Sigmoid colon (tissue), 7 donors: Measurements from ENCODE around the gene RGR. TPM values are rescaled to one million over a fixed set of nuclear protein-coding genes. Genes with fewer than 3 reads are reported as not detected.

ENCODE experiments used
- DNase-seq: peaks from one replicate; pipeline ENCODE4 v3.0.0-alpha.2; 2019
- H3K27ac ChIP-seq, 4 donors: fragments of 200-600 bp; sonication (generic); one replicate each; pipeline ENCODE4 v1.5.1; 2016 to 2019; ENCODE audit warnings: mild to moderate bottlenecking in 1 of 4
- H3K27me3 ChIP-seq, 3 donors: fragments of 200-600 bp; sonication (generic); one replicate each; pipeline ENCODE4 v1.5.1; 2019; ENCODE audit warnings: mild to moderate bottlenecking in 1 of 3
- H3K36me3 ChIP-seq, 4 donors: fragments of 200-600 bp; sonication (generic); one replicate each; pipeline ENCODE4 v1.5.1; 2016 to 2019
- H3K4me1 ChIP-seq, 4 donors: fragments of 200-600 bp; sonication (generic); one replicate each; pipeline ENCODE4 v1.5.1; 2017 to 2019
- H3K4me3 ChIP-seq, 4 donors: fragments of 200-600 bp; sonication (generic); one replicate each; pipeline ENCODE4 v1.5.1; 2017 to 2019; ENCODE audit warnings: mild to moderate bottlenecking in 2 of 4, moderate library complexity in 1 of 4
- H3K9me3 ChIP-seq, 4 donors: fragments of 200-600 bp in 3 of 4; sonication (generic) in 3 of 4; one replicate each; pipeline versions ENCODE4 v1.5.1 to v1.6.1; 2013 to 2019
- EP300 ChIP-seq, 4 donors: sonication (generic); formaldehyde crosslinking; IDR thresholded peaks; one replicate each; pipeline ENCODE4 v1.6.1; 2017; ENCODE audit warnings: antibody characterized with exemption in 4 of 4
- POLR2A ChIP-seq, 2 donors: fragments of 450-650 bp; IDR thresholded peaks; one replicate each; pipeline ENCODE4 v1.6.1; 2016; ENCODE audit warnings: antibody characterized with exemption in 2 of 2, mild to moderate bottlenecking in 2 of 2, moderate library complexity in 2 of 2
- POLR2AphosphoS5 ChIP-seq, 4 donors: sonication (generic); formaldehyde crosslinking; IDR thresholded peaks; one replicate each; pipeline ENCODE4 v1.6.1; 2017; ENCODE audit warnings: antibody characterized with exemption in 4 of 4
- WGBS, 2 donors: extraction: QIAGEN DNeasy Blood & Tissue Kit; methylation state at CpG; one replicate each; pipeline ENCODE4 v1.1.7; 2013; 5-methylcytosine and 5-hydroxymethylcytosine counted together
- intact Hi-C: fragments of 100-400 bp; cut with DNase I; formaldehyde crosslinking; loops from one replicate; pipeline ENCODE4 v1.15.1; 2023
- polyA plus RNA-seq, 3 donors: library from polyadenylated mRNA; stranded (reverse); fragments of 200-250 nt; gene quantifications; one replicate each; pipeline ENCODE4 v1.2.3, GENCODE V29; 2013
- total RNA-seq, 4 donors: library from RNA; depleted of rRNA; stranded (reverse); fragments of >200 nt; gene quantifications; one replicate each; pipeline ENCODE4 v1.1.0, GENCODE V29; 2016
- TF ChIP-seq, protein P1 (sequence below), 4 experiments: fragments of 450-650 bp in 3 of 4; fragments of 200-600 bp in 1 of 4; IDR thresholded peaks; one replicate each; pipeline ENCODE4 v1.5.1; 2016 to 2019; ENCODE audit warnings: antibody characterized with exemption in 4 of 4, mild to moderate bottlenecking in 3 of 4, moderate library complexity in 2 of 4
- donor health status: healthy with polysubstance abuse.
- donor health status: Bipolar disorder and iron deficiency.
- donor health status: healthy.

The RGR gene
- total and polyA plus RNA-seq, 7 donors = 0.82 to 3.6 (median 1.4) TPM; not detected in 4

DNA sequence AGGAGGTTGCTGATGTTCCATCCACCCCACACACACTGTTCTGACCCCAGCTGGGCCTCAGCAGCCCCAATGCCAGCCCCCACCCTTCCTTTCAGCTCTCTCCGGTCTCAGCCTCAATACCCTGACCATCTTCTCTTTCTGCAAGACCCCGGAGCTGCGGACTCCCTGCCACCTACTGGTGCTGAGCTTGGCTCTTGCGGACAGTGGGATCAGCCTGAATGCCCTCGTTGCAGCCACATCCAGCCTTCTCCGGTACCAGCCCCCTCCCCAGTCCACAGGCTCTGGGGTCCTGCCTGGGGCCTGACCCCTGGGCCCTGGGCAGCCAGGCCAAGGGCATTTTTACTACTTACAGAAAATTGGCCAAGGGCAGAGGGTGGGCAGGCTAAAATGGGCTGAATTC is 2.6 kb downstream of the RGR start:
- H3K27ac ChIP-seq = no peak overlapping the region
- H3K9me3 ChIP-seq = no peaks in the 10 kb centered on the region
- WGBS, 2 donors = 84 to 90% methylated on average over 6 of the region's 6 CpGs

DNA sequence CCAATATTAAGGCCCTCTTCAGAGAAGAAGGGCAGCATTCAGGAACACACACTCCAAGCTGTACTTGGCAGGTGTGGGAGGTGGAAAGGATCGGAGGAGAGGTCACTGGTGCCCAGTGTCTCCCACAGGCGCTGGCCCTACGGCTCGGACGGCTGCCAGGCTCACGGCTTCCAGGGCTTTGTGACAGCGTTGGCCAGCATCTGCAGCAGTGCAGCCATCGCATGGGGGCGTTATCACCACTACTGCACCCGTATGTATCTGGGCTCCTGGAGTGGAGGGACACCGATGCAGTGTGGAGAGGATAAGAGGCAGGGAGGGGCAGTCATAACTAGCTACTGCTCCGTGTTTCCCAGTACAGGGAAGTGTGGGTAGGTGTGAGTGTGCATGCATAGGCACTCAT is 3.9 kb downstream of the RGR start:
- H3K4me3 ChIP-seq = no peak overlapping the region
- no peak overlapping the region for H3K27ac ChIP-seq
- DNase-seq = no peak
- no peaks in the 10 kb centered on the region for H3K27me3 ChIP-seq
- 84 to 85% methylated on average over 12 of the region's 12 CpGs for WGBS, 2 donors
- TF ChIP-seq EP300 (IDR thresholded peaks at IDR 0.05) = no peak
- TF ChIP-seq, protein P1, sequence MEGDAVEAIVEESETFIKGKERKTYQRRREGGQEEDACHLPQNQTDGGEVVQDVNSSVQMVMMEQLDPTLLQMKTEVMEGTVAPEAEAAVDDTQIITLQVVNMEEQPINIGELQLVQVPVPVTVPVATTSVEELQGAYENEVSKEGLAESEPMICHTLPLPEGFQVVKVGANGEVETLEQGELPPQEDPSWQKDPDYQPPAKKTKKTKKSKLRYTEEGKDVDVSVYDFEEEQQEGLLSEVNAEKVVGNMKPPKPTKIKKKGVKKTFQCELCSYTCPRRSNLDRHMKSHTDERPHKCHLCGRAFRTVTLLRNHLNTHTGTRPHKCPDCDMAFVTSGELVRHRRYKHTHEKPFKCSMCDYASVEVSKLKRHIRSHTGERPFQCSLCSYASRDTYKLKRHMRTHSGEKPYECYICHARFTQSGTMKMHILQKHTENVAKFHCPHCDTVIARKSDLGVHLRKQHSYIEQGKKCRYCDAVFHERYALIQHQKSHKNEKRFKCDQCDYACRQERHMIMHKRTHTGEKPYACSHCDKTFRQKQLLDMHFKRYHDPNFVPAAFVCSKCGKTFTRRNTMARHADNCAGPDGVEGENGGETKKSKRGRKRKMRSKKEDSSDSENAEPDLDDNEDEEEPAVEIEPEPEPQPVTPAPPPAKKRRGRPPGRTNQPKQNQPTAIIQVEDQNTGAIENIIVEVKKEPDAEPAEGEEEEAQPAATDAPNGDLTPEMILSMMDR (IDR thresholded peaks at IDR 0.05) = no peak
- TF ChIP-seq POLR2A (IDR thresholded peaks at IDR 0.05) = no peak
- TF ChIP-seq POLR2AphosphoS5 (IDR thresholded peaks at IDR 0.05) = no peak
- no peaks in the 10 kb centered on the region for H3K36me3 ChIP-seq
- H3K9me3 ChIP-seq = no peaks in the 10 kb centered on the region
- intact Hi-C loops = no loop called here
- H3K4me1 ChIP-seq = no peaks in the 10 kb centered on the region

More for the DNA sequence above, 2.6 kb downstream of the RGR start:
- intact Hi-C loops = no loop called here
- no peak overlapping the region for H3K4me3 ChIP-seq
- TF ChIP-seq, protein P1 (IDR thresholded peaks at IDR 0.05) = no peak
- TF ChIP-seq POLR2A (IDR thresholded peaks at IDR 0.05) (no peak), POLR2AphosphoS5 (IDR thresholded peaks at IDR 0.05) (no peak), EP300 (IDR thresholded peaks at IDR 0.05) (no peak)
- DNase-seq = no peak
- no peaks in the 10 kb centered on the region for H3K27me3 ChIP-seq
- no peaks in the 10 kb centered on the region for H3K4me1 ChIP-seq
- no peaks in the 10 kb centered on the region for H3K36me3 ChIP-seq

DNA sequence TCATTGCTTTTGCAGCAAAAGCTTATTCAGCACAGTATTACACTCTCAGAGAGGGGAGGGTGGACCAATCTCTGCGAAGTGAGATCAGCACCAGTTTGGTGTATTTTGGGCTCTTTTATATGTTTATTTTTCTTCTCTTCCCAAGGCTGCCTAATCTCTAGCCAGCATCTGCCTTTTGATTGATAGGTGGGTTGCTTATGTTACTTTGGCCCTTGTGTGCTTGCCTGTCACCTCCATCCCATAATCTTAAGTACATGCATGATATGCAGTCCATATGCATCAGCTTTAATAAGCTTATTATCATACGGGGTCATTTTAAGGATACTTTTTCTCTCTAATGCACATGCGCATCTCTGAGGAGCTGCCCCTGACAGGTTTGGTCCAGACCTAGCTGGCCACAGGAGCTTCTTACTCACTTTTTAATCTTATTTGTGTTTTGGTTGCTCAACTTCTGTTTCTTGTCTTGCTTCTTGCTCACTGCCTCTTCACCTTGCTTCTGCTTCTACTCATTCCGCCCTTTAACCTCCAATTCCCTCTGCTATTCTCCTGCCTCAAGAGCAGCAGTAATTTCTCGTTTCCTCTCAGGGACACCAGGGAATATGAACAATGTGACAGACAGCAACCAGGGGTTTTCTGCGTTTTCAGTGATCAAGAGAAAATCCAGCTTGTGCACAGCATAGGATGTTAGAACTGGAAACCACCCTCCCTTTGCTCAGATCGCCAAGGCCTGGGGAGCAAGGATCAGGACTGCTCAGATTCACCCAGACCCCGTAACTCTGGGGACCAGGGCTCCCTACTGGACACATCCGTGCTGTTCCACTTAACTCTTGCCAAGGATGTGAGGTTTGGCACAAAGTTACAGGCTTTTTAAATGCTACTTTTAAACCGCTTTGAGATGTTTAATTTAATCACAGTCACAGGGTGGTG is 10.0 kb downstream of the RGR start:
- Histone ChIP-seq H3K27me3 (peaks cover 0 to 15% (median 7%) of the 10 kb centered on the region in 3 donors), H3K27ac (no peak overlapping the region), H3K36me3 (no peaks in the 10 kb centered on the region), H3K4me3 (no peak overlapping the region), H3K4me1 (no peaks in the 10 kb centered on the region), H3K9me3 (no peaks in the 10 kb centered on the region)
- no peak for DNase-seq
- 66 to 67% methylated on average over 10 of the region's 10 CpGs for WGBS, 2 donors
- TF ChIP-seq EP300 (IDR thresholded peaks at IDR 0.05) (no peak), POLR2AphosphoS5 (IDR thresholded peaks at IDR 0.05) (no peak), POLR2A (IDR thresholded peaks at IDR 0.05) (no peak)
- TF ChIP-seq, protein P1 (IDR thresholded peaks at IDR 0.05) = no peak
- intact Hi-C loops = loop anchor here (5.0 kb wide), 1 partner anchor 108 kb away; no protein-coding TSS in a partner anchor

DNA sequence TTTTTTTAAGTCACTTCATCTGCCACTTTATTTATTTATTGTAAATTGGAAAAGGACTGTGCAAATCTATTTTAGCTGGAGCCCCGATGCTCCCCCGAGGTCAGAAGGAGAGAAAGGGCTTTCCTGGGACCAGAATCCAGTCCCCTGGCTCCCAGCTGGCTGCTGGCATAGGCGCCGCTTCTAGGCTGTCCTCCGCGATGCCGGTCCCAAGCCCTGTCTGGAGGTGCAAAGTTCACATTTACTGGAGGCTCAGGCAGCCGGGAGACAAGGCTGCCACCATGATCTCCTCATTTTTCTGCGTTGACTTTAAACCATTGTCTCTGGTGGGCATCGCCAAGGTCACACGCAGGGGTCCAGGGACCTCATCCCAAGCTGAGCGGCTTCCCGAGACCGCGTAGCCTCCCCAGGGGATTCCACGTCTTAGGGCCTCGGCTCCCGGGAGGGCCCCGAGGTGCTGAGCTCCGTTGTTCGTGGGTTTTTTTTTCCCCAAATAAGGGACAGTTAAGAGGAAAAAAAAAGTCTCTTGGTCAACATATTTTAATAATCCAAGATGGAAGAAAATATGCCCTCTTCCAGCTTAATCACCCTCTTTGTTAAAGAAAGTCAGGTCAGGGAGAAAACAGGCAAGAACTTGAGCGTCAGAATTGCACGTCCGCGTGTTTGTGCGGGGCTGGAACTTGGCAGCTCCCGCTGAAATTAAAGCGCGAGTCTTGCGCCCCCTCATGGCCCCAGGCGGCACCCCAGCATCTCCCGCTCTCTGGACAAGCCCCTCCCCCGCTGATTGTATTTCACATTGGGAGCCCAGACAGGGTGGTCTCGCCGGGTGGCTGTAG is 11.9 kb downstream of the RGR start:
- intact Hi-C loops = loop anchor here (5.0 kb wide), 1 partner anchor 109 kb away; no protein-coding TSS in a partner anchor
- TF ChIP-seq EP300 (IDR thresholded peaks at IDR 0.05) = no peak
- TF ChIP-seq, protein P1 (IDR thresholded peaks at IDR 0.05) = peak in 1 of 4 experiments; percentile 38
- Histone ChIP-seq H3K27ac (no peak overlapping the region), H3K4me3 (no peak overlapping the region), H3K9me3 (no peaks in the 10 kb centered on the region), H3K36me3 (no peaks in the 10 kb centered on the region), H3K27me3 (peaks cover 0 to 15% (median 7%) of the 10 kb centered on the region in 3 donors), H3K4me1 (no peaks in the 10 kb centered on the region)
- DNase-seq = no peak
- WGBS, 2 donors = 36 to 39% methylated on average over 35 of the region's 35 CpGs
